HL-60 (cell line): ENCODE measurements around the gene ZBTB46.

Experiments used
- DNase-seq, 2 experiments: peaks; one replicate each; pipeline ENCODE4 v3.0.0-alpha.2; 2010 to 2020; ENCODE audit warnings: low read depth in 1 of 2, low spot score in 1 of 2
- H3K27ac ChIP-seq: fragments of 250-450 bp; sonication (Bioruptor Pico); replicated peaks from 2 replicates; pipeline ENCODE4 v1.5.1; 2020; ENCODE audit warnings: mild to moderate bottlenecking, moderate library complexity
- H3K27me3 ChIP-seq: fragments of 250-450 bp; sonication (Bioruptor Pico); 2 replicates; pipeline ENCODE4 v1.5.1; 2021; ENCODE audit warnings: mild to moderate bottlenecking, moderate library complexity; ENCODE audit not compliant: insufficient read depth, poor library complexity, severe bottlenecking
- H3K4me3 ChIP-seq: replicated peaks from 2 replicates; pipeline ENCODE4 v1.5.1; 2011; ENCODE audit warnings: mild to moderate bottlenecking, control low read depth, low read length; ENCODE audit not compliant: insufficient read depth
- CTCF ChIP-seq: IDR thresholded peaks from one replicate; pipeline ENCODE4 v1.5.1; 2011; ENCODE audit warnings: low read length, control low read depth, inconsistent platforms; ENCODE audit not compliant: insufficient read depth
- GABPA ChIP-seq: IDR thresholded peaks from 2 replicates; pipeline ENCODE4 v1.6.1; 2012; ENCODE audit warnings: low read depth
- POLR2AphosphoS5 ChIP-seq: IDR thresholded peaks from 2 replicates; pipeline ENCODE4 v1.6.1; 2012; ENCODE audit warnings: low read depth
- REST ChIP-seq: IDR thresholded peaks from 2 replicates; pipeline ENCODE4 v1.6.1; 2012; ENCODE audit warnings: low read depth; ENCODE audit not compliant: insufficient replicate concordance
- SPI1 ChIP-seq: IDR thresholded peaks from 2 replicates; pipeline ENCODE4 v1.6.1; 2012; ENCODE audit warnings: low read depth, mild to moderate bottlenecking, borderline replicate concordance

Gene ZBTB46

GRCh38 chr20:63833776-63834490, 2.9 kb upstream of the ZBTB46 start:
- H3K4me3 ChIP-seq: no peak overlapping the region
- DNase-seq: no peak
- H3K27me3 ChIP-seq: peaks cover 24% of the 10 kb centered on the region
- TF ChIP-seq CTCF: no peak
- TF ChIP-seq GABPA: no peak
- no peak for TF ChIP-seq SPI1
- no peak for TF ChIP-seq REST
- TF ChIP-seq POLR2AphosphoS5: no peak
- H3K27ac ChIP-seq: no peak overlapping the region

GRCh38 chr20:63831993-63832686, 1.1 kb upstream of the ZBTB46 start:
- Histone ChIP-seq H3K4me3 (0 out of 2 replicates have a peak overlapping the region, but pooled peaks have one; percentile 4), H3K27me3 (peaks cover 29% of the 10 kb centered on the region), H3K27ac (no peak overlapping the region)
- no peak for DNase-seq
- TF ChIP-seq GABPA (no peak), CTCF (no peak), REST (no peak), SPI1 (no peak), POLR2AphosphoS5 (no peak)

- no peak for DNase-seq
- H3K27me3 ChIP-seq: peaks cover 29% of the 10 kb centered on the region
- TF ChIP-seq REST: no peak
- no peak for TF ChIP-seq CTCF
- TF ChIP-seq POLR2AphosphoS5: no peak
- TF ChIP-seq SPI1: no peak
- no peak for TF ChIP-seq GABPA
- H3K27ac ChIP-seq: no peak overlapping the region
- H3K4me3 ChIP-seq: peak overlapping the region; percentile 25
Observed at GRCh38 chr20:63831646-63831992, 555 bp upstream of the ZBTB46 start.
